IgD-negative memory B cell (primary cell): ENCODE results near the gene HOMER2. TPM values are rescaled to one million over a fixed set of nuclear protein-coding genes. Genes with fewer than 3 reads are reported as not detected.

Experiments
- H3K27ac Mint-ChIP-seq, 3 donors: one replicate each; pipeline ENCODE4 v1.8.0; 2020 to 2022; ENCODE audit warnings: mild to moderate bottlenecking in 3 of 3, mixed read lengths in 3 of 3, moderate library complexity in 1 of 3
- H3K27me3 Mint-ChIP-seq: one replicate; pipeline ENCODE4 v1.8.0; 2021; ENCODE audit warnings: mixed read lengths
- H3K36me3 Mint-ChIP-seq: one replicate; pipeline ENCODE4 v1.8.0; 2020; ENCODE audit warnings: mild to moderate bottlenecking, mixed read lengths
- H3K4me1 Mint-ChIP-seq, 3 donors: one replicate each; pipeline ENCODE4 v1.8.0; 2020 to 2022; ENCODE audit warnings: mixed read lengths in 3 of 3, mild to moderate bottlenecking in 1 of 3
- H3K4me3 Mint-ChIP-seq, 4 donors: one replicate each; pipeline ENCODE4 v1.8.0; 2020 to 2022; ENCODE audit warnings: mild to moderate bottlenecking in 4 of 4, mixed read lengths in 4 of 4, moderate library complexity in 3 of 4
- H3K9me3 Mint-ChIP-seq, 3 donors: one replicate each; pipeline ENCODE4 v1.8.0; 2020 to 2021; ENCODE audit warnings: mixed read lengths in 3 of 3, mild to moderate bottlenecking in 1 of 3
- polyA plus RNA-seq: library from polyadenylated mRNA; unstranded; fragments of 300-500 nt; fragmentation: Illumina TruSeq; gene quantifications from one replicate; pipeline ENCODE4 v1.2.3, GENCODE V29; 2021

Gene HOMER2
- polyA plus RNA-seq, 1 donor from 2014 or later = 2.7 TPM

GRCh38 chr15:82810890-82811426 lies 141.6 kb downstream of the HOMER2 start:
- peaks cover 33 to 47% (median 44%) of the 10 kb centered on the region in 3 donors for H3K4me1 Mint-ChIP-seq
- no peaks in the 10 kb centered on the region for H3K27me3 Mint-ChIP-seq
- H3K36me3 Mint-ChIP-seq = no peaks in the 10 kb centered on the region
- H3K9me3 Mint-ChIP-seq = no peaks in the 10 kb centered on the region
- peak overlapping the region; percentile 91 to 99 (median 93) for H3K27ac Mint-ChIP-seq
- H3K4me3 Mint-ChIP-seq = peak overlapping the region; percentile 93 to 98 (median 94)

- H3K27ac Mint-ChIP-seq = peak overlapping the region; percentile 91 to 99 (median 93)
- peaks cover 40 to 52% (median 47%) of the 10 kb centered on the region in 3 donors for H3K4me1 Mint-ChIP-seq
- H3K4me3 Mint-ChIP-seq = peak overlapping the region; percentile 93 to 98 (median 94)
- H3K9me3 Mint-ChIP-seq = no peaks in the 10 kb centered on the region
- H3K27me3 Mint-ChIP-seq = no peaks in the 10 kb centered on the region
- no peaks in the 10 kb centered on the region for H3K36me3 Mint-ChIP-seq
Measured at GRCh38 chr15:82810061-82810889, 142.2 kb downstream of the HOMER2 start.

GRCh38 chr15:82809308-82810060 lies 143.0 kb downstream of the HOMER2 start, which contains the start of gene WHAMM:
Gene WHAMM (plus strand): TSS chr15:82809628. CDS start chr15:82809727, 99 bp downstream.
- H3K9me3 Mint-ChIP-seq = no peaks in the 10 kb centered on the region
- H3K27ac Mint-ChIP-seq = peak within 1 kb of the TSS; percentile 91 to 99 (median 93)
- H3K4me1 Mint-ChIP-seq = peaks cover 42 to 55% (median 47%) of the 10 kb centered on the region in 3 donors
- H3K36me3 Mint-ChIP-seq = no peaks in the 10 kb centered on the region
- no peaks in the 10 kb centered on the region for H3K27me3 Mint-ChIP-seq
- H3K4me3 Mint-ChIP-seq = peak within 1 kb of the TSS; percentile 93 to 98 (median 96)

GRCh38 chr15:82808634-82809041 lies 143.9 kb downstream of the HOMER2 start:
- H3K4me1 Mint-ChIP-seq = peaks cover 42 to 50% (median 45%) of the 10 kb centered on the region in 3 donors
- no peaks in the 10 kb centered on the region for H3K36me3 Mint-ChIP-seq
- peak overlapping the region; percentile 73 to 96 (median 90) for H3K27ac Mint-ChIP-seq
- no peaks in the 10 kb centered on the region for H3K9me3 Mint-ChIP-seq
- peak overlapping the region; percentile 76 to 96 (median 88) for H3K4me3 Mint-ChIP-seq
- H3K27me3 Mint-ChIP-seq = no peaks in the 10 kb centered on the region

GRCh38 chr15:82807920-82808633 lies 144.4 kb downstream of the HOMER2 start:
- peak overlapping the region; percentile 4 to 96 (median 73) for H3K27ac Mint-ChIP-seq
- peak overlapping the region; percentile 56 to 94 (median 79) for H3K4me3 Mint-ChIP-seq
- no peaks in the 10 kb centered on the region for H3K27me3 Mint-ChIP-seq
- H3K9me3 Mint-ChIP-seq = no peaks in the 10 kb centered on the region
- H3K36me3 Mint-ChIP-seq = no peaks in the 10 kb centered on the region
- peaks cover 42 to 50% (median 45%) of the 10 kb centered on the region in 3 donors for H3K4me1 Mint-ChIP-seq

GRCh38 chr15:82805994-82806406 lies 146.5 kb downstream of the HOMER2 start, which contains the start of gene FSD2:
Gene FSD2 (minus strand): TSS chr15:82806069. CDS start chr15:82787390, 18,679 bp downstream.
- H3K27ac Mint-ChIP-seq = peak within 1 kb of the TSS; percentile 36 to 88 (median 48)
- H3K4me1 Mint-ChIP-seq = peaks cover 30 to 36% (median 34%) of the 10 kb centered on the region in 3 donors
- no peaks in the 10 kb centered on the region for H3K27me3 Mint-ChIP-seq
- H3K36me3 Mint-ChIP-seq = no peaks in the 10 kb centered on the region
- H3K4me3 Mint-ChIP-seq = peak within 1 kb of the TSS in 3 of 4 donors; percentile 45 to 93 (median 78)
- H3K9me3 Mint-ChIP-seq = no peaks in the 10 kb centered on the region

GRCh38 chr15:82804575-82804949 lies 148.0 kb downstream of the HOMER2 start:
- no peaks in the 10 kb centered on the region for H3K27me3 Mint-ChIP-seq
- H3K27ac Mint-ChIP-seq = peak overlapping the region in 1 of 3 donors; percentile 54
- peaks cover 24 to 32% (median 27%) of the 10 kb centered on the region in 3 donors for H3K4me1 Mint-ChIP-seq
- no peaks in the 10 kb centered on the region for H3K36me3 Mint-ChIP-seq
- H3K9me3 Mint-ChIP-seq = no peaks in the 10 kb centered on the region
- no peak overlapping the region for H3K4me3 Mint-ChIP-seq

- Mint-ChIP-seq H3K27ac (peak overlapping the region in 1 of 3 donors; percentile 54), H3K9me3 (no peaks in the 10 kb centered on the region), H3K27me3 (no peaks in the 10 kb centered on the region), H3K4me1 (peaks cover 23 to 28% (median 23%) of the 10 kb centered on the region in 3 donors), H3K4me3 (no peak overlapping the region), H3K36me3 (no peaks in the 10 kb centered on the region)
Measured at GRCh38 chr15:82803793-82804574, 148.5 kb downstream of the HOMER2 start.

GRCh38 chr15:82802497-82802896 lies 150.0 kb downstream of the HOMER2 start:
- H3K27me3 Mint-ChIP-seq = peaks cover 2% of the 10 kb centered on the region
- no peak overlapping the region for H3K4me3 Mint-ChIP-seq
- H3K4me1 Mint-ChIP-seq = peaks cover 14 to 20% (median 17%) of the 10 kb centered on the region in 3 donors
- H3K9me3 Mint-ChIP-seq = no peaks in the 10 kb centered on the region
- H3K36me3 Mint-ChIP-seq = no peaks in the 10 kb centered on the region
- no peak overlapping the region for H3K27ac Mint-ChIP-seq

GRCh38 chr15:82799183-82799841 lies 153.2 kb downstream of the HOMER2 start:
- Mint-ChIP-seq H3K36me3 (no peaks in the 10 kb centered on the region), H3K27ac (no peak overlapping the region), H3K4me1 (no peaks in the 10 kb centered on the region), H3K4me3 (no peak overlapping the region), H3K9me3 (peaks cover 0 to 2% (median 2%) of the 10 kb centered on the region in 3 donors), H3K27me3 (peaks cover 2% of the 10 kb centered on the region)
